H1 (cell line): ENCODE measurements around the gene CEP41. TPM values are rescaled to one million over a fixed set of nuclear protein-coding genes. Genes with fewer than 3 reads are reported as not detected.

ENCODE experiments used
- CHD7 ChIP-seq: fragments of 300-600 bp; sonication (generic); IDR thresholded peaks from 2 replicates; pipeline ENCODE4 v1.7.1; 2012; ENCODE audit warnings: low read length, moderate library complexity, mild to moderate bottlenecking, inconsistent platforms; ENCODE audit not compliant: insufficient replicate concordance
- JUND ChIP-seq: IDR thresholded peaks from 2 replicates; pipeline ENCODE4 v1.6.1; 2011; ENCODE audit warnings: mild to moderate bottlenecking, improper control_type of control experiment, low read length
- KDM4A ChIP-seq: IDR thresholded peaks from one replicate; pipeline ENCODE4 v1.7.1; 2012; ENCODE audit warnings: low read depth, mild to moderate bottlenecking, moderate library complexity, low read length, inconsistent platforms; ENCODE audit not compliant: severe bottlenecking
- PHF8 ChIP-seq: fragments of 200-600 bp; sonication (generic); conservative IDR thresholded peaks from 2 replicates; pipeline ENCODE4 v1.7.1; 2012; ENCODE audit warnings: low read depth, mild to moderate bottlenecking, inconsistent platforms, low read length, moderate library complexity
- POLR2AphosphoS5 ChIP-seq: IDR thresholded peaks from 2 replicates; pipeline ENCODE4 v1.6.1; 2011; ENCODE audit warnings: low read depth, low read length
- SIN3A ChIP-seq, 2 experiments: IDR thresholded peaks in 1 of 2; conservative IDR thresholded peaks in 1 of 2; 2 replicates each; pipeline ENCODE4 v1.6.1; 2011 to 2012; ENCODE audit warnings: low read length in 2 of 2, improper control_type of control experiment in 1 of 2, low read depth in 1 of 2, mild to moderate bottlenecking in 1 of 2
- SP1 ChIP-seq: IDR thresholded peaks from 2 replicates; pipeline ENCODE4 v1.6.1; 2011; ENCODE audit warnings: low read depth, low read length
- TBP ChIP-seq: IDR thresholded peaks from 2 replicates; pipeline ENCODE4 v1.6.1; 2011; ENCODE audit warnings: low read depth, low read length, improper control_type of control experiment
- polyA plus RNA-seq, 7 experiments: library from polyadenylated mRNA; depleted of rRNA in 3 of 7; stranded (reverse) in 5 of 7; unstranded in 2 of 7; fragments of >200 nt in 5 of 7; fragments of 200-250 nt in 2 of 7; gene quantifications; 1 replicate in 5 of 7; 2 replicates in 1 of 7; 4 replicates in 1 of 7; pipeline versions ENCODE4 v1.2.1 to v1.2.3, GENCODE V29; 2011 to 2013; ENCODE audit warnings: missing spikeins in 2 of 7, mixed read lengths in 2 of 7
- total RNA-seq: library from RNA; stranded (reverse); fragmentation: NEBNext Ultra II Directional; extraction: Animal tissue kit (Norgen Biotek cat#: 25700); gene quantifications from 2 replicates; pipeline ENCODE4 v1.2.1, GENCODE V29; 2021

CEP41 gene
- total and polyA plus RNA-seq, 2 of the 8 experiments (the other 6 are each of a cell fraction or from before 2014, with no cell fraction given), result 9.3 to 12.8 TPM

GRCh38 chr7:130396109-130396508 lies 44.7 kb downstream of the CEP41 start (continued):
- TF ChIP-seq CHD7 (no peak), POLR2AphosphoS5 (no peak), SP1 (no peak), TBP (no peak), KDM4A (no peak), JUND (no peak), SIN3A (conservative IDR thresholded peaks at IDR 0.05 in 1 of 2, IDR thresholded peaks at IDR 0.05 in 1 of 2; ENCODE audit: low read depth in 1 of 2, low read length in 2 of 2) (no peak), PHF8 (no peak)
